HG02840 (cell line): ENCODE results near the gene ZXDC.
A peak's percentile ranks its signal among the peaks of the same experiment; 100 is the strongest.

ENCODE experiments used
- ATAC-seq: cut with Tn5 transposase; IDR thresholded peaks from one replicate; pipeline ENCODE4 v1.9.1; 2021; ENCODE audit warnings: mild to moderate bottlenecking, moderate library complexity, moderate number of reproducible peaks; ENCODE audit not compliant: unreplicated experiment, low FRiP score

The ZXDC gene

DNA sequence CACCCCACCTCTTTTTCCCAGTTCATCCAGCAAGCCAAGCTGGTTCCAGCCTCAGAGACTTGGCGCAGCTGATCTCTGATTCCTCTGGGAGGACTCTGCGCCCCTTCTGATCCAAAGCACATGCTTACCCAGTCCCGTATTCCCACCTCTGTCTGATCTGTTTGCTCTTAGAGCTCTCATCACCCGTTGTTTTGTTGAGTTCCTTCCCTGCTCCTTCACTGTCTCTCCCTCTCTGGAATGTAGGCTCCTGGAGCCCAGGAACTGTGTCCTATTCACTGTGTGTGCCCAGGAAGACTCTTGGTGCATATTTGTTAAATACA is 1.3 kb upstream of the ZXDC start:
- no peak for ATAC-seq

- ATAC-seq = peak; percentile 34
These were observed 722 bp upstream of the ZXDC start for GRCh38 chr3:126476166-126477060.

DNA sequence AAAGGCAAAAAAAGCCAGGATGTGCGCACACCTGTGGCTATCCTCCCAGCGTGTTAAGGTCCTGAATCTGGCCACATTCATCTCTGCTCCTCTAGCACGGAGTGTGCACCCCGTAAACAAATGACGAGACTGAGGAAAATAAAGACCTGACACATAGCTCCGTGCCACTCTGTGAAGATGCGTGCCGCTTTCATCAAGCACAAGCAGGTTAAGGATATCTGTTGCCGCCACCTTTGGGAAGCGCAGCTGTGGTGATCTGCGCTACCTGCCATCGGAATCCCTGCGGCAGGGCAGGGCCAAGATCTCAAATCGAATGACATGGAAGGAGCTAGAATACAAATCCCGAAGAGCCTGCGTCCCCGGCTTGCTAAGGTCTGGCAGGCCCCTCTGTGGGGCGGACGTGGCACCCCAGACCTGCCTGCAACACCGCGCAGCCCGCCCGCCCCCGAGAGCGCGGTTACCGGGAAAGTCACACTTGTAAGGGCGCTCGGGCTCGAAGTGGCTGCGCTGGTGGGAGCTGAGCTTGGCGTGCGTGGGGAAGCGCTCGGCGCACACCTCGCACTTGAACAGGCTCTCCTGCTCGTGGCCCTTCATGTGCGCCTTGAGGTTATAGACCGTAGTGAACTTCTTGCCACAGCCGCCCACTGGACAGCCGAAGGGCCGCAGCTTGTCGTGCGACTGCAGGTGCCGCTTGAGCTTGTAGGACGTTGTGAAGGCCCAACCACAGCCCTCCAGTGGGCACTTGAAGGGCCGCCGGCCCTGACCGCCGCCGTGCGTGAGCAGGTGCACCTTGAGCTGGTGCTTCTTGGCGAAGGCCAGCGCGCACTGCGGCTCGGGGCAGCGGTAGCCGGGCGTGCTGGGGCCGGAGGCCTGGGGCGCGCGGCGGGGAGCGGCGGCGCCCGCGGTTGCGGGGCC is 936 bp downstream of the ZXDC start:
- ATAC-seq = peak; percentile 14

DNA sequence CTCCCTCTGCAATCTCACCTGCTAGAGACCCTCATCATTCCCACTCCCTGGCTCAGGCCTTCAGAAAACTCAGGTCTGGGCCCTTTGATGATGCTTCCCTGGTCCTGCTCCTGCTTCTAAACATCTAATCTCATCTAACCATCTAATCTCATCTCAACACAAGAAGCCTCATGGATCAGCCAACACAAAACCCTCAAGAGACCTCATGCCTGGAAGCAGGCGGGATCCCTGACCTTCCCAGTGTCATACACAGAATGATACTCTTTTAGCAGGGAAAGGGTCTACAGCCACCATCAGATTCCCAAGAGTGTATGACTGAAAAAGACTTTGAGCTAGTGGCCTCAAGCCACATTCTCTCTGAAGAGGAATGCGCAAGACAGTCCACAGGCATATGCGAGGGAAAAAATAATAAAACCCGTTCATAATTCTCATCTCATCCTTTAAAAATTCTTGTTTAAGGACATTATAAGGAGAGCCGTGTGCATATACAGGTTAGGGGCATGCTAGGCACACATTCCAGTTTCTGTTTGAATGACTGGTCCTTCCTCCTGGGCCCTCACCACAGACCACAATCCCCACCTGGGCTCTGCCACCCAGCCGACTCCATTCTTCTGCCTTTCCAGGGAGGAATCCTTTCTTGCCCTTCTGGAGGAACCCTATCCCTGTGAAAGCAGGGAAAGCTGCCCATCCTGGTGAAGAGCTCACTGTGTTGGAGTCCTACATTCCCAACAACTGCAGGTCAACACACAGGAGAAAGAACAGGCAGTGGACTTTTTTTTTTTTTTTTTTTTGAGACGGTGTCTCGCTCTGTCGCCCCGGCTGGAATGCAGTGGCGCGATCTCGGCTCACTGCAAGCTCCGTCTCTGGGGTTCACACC is 2.2 kb downstream of the ZXDC start:
- ATAC-seq = no peak

GRCh38 chr3:126472277-126473006 is 3.2 kb downstream of the ZXDC start:
- ATAC-seq = no peak

DNA sequence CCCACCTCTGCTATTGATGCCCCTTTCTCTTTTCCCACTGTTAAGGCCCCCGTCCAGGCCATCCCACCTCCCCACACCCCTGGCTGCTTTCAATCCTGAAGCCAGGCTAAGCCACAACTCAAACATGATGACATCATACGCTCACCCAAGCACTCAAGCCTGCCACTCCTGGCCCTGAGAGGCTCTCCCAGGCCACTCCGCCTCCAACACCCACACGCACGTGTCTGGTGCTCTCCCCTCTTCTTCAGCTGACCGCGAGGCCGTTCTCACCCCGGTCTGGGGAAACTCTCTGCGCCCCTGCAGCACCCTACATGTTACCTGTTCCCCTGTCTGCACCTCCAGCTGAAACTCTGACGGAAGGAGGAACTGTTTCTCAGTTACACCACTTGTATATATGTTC is 6.2 kb downstream of the ZXDC start:
- no peak for ATAC-seq

DNA sequence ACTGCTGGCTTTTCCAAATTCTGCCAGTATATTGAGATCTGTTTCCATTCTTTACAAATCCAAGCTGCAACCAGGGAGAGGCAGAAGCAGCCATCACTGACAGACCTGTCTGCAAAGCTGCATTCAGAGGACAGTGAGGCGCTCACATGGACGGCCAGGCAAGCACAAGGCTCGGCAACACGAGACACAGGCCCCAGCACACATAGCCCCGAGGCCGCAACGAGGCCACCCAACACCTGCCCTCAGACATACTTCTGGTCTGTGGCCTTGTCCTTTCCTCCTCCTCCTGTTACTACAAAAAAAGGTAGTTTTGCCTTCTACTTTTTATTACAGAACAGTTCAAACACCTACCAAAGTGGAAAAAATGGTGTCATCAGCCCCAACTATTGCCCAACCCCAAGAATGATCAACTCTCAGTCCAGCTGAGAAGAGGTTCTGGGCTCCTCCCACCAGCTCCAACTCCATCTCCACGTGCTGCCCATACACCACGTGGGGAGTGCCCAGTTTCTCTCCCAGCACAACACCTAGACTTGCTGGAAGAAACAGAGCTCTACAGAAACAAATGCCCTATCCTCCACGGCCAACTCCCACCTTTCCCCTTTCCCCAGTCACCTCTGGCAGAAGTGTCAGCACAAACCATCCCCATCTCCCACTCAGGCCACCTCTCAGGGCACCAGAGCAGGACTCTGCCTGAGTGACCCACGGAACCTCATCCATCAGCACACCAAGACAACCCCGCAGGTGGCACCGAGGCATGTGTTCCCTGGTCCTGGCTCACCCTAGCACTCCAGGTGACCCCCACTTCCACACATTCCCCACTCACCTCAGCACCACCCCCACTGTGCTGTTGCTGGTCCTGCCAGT is 7.4 kb downstream of the ZXDC start:
- no peak for ATAC-seq

- ATAC-seq = no peak
These were observed 8.1 kb downstream of the ZXDC start for GRCh38 chr3:126467611-126467955.

GRCh38 chr3:126466886-126467610 is 8.6 kb downstream of the ZXDC start:
- no peak for ATAC-seq

DNA sequence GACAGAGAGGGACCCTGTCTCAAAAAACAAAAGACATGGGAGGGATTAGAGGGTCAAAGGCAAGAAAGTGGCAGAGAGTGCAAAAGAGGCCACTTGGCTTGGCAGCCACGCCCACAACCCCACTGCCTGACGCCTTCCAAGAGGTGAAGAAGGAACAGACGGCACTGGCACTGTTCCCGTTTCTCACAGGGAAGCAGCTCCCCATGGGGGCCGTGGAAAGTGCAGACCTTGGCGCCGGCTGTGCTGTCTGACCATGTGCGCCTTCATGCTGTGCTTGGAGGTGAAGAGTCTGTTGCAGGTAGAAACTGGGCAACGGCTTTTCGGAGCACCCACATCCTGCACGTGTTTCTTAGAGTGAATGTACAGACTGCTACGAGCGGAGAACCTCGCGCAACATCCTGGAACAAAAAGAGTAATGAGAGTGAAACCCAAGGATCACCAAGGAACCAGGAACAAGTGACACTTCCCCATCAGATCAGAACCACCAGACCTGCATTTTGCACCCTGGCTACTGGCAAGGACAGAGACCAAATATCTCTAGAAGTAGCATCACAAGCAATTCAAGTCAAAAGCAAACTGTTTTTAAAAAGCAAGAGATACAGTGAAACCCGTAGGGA is 9.7 kb downstream of the ZXDC start:
- no peak for ATAC-seq

DNA sequence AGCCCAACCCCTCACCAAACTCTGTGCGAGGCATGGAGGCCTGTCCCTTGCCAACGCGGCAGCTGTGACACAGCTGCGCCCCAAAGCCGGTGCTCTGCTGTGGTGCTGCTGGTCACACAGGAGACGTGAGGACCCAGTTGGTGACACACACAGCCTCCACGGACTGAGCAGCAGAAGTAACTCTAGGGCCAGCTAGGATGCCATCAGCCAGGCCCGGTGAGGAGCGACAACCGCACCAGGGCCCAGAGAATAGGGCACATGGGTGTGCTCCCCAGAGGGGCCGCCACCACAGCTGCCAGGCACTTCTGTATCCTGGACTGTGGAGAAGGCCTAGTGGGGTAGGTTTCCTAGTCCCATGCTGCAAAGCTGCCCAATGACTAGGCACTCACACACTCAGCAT is 10.7 kb downstream of the ZXDC start:
- no peak for ATAC-seq

DNA sequence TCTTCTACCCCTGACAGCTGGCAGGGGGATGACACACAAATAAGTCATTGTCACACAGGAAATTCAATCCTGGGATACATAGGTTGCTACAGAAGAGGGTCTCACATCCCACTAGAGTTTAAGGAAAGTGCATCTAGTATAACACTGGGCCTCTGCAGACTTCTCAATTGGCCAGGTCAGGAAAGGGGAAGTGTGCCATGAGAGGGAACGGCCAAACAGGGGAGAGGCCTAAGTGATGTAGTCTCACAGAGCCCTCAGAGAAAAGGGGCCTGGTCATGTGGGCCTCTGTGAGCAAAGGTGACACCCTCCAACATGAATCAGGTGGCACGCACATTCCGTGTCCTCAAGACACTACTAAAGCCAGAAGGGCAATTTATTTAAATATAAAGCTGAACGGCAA is 11.2 kb downstream of the ZXDC start:
- no peak for ATAC-seq

DNA sequence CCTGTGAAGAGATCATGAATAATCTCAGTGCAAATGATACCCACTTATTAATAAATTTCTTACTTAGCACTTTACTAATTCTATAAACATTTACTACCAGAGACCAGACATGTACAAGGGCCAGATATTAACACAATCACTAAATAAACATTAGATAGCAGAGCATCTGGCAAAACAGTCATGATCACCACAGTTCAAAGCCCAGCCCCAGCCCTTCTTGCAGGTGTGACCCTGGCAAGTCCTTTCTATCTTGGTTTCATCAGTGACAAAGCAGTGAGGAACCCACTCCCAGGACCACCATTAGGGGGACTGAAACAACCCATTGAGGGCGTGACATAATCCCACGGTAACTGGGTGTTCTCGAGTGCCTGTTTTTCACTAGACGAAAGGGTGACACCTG is 11.6 kb downstream of the ZXDC start:
- no peak for ATAC-seq

DNA sequence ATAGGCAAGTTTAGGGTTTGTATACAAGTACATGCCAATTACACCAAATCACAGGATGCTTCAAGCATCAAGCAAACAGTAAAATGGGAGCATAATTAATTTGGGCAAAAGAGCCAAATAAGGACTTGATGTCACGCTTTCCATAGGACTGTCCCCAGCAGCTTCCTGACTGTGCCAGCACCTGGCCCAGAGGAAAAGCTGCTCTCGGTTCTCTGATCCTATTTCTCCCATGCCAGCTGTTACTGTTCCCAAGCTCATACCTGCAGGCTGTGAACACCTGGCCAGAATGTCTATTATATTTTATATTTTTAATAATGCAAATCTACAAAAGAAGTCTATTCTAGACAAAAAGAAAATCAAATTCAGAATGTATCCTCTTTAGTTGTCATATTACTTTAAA is 12.2 kb downstream of the ZXDC start:
- ATAC-seq = no peak

DNA sequence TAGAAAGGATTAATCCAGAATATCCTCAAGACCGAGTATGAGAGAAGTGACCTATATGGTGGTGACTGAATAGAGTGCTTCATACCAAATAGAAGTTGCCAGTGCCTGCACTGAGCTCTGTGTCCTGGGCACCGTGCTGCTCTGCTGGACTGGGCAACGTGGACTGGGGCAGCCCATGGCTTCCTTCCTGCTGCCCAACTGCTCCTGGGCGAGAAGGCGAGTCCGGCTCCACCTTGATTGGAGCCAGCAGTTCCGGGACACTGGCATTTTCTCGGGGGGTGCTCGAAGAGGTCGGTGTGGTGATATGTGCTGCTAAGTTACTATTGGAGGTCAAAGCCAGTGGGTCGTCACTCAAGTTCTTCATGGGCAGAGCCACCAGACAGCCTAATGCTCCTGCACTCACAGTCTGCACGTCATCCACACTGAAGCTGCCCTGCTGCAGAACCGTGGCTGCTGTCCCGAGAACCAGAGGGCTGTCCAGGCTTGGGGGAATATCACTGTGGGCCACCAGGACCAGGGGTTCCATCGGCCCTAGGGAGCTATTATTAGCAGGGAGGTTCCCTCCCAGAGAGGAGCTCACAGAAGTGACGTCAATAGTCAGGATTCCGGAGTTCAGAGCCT is 14.1 kb downstream of the ZXDC start:
- ATAC-seq = no peak

GRCh38 chr3:126460381-126460780 is 15.3 kb downstream of the ZXDC start:
- ATAC-seq = no peak

DNA sequence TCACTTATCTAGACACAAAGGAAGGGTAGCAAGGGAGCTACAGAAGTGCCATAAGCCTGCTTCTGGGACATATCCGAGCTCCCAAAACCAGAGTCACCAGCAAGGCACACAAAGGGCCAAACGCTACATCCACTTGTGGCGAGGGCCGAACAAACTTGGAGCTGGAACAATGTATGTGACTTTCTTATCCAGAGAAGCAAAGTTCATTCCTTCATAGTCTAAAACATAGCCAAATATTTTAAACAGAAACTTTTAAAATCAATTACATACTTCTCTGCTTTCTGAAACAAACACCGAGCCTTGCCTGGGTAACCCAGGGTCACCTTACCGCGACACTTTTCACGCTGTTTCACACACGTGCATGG is 15.9 kb downstream of the ZXDC start:
- ATAC-seq = no peak
